ENCODE measurements around the gene PRAMEF5.
"Not testable (repeated sequence)": the region's sequence is repeated elsewhere in the genome, so short reads cannot be mapped to it uniquely, and the experiment has no call there.

DNA sequence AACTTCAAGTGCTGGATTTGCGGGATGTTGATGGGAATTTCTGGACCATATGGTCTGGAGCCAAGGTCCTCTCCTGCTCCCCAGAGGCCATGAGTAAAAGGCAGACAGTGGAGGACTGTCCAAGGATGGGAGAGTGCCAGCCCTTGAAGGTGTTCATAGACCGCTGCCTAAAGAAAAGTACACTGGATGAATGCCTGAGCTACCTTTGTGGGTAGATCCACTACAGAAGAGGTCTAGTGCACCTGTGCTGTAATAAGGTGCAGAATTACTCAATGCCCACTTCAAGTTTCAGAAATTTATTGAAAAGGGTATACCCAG is 7.5 kb upstream of the PRAMEF5 start:
- TF ChIP-seq CTCF, POLR2A, EP300 (IDR thresholded peaks at IDR 0.05): not testable (repeated sequence)
